Adrenal gland (tissue), 5 donors: ENCODE measurements around the gene HOXD11.

Experiments
- POLR2A ChIP-seq, 2 donors: fragments of 450-650 bp; IDR thresholded peaks; one replicate each; pipeline ENCODE4 v1.6.1; 2017; ENCODE audit warnings: antibody characterized with exemption in 2 of 2, mild to moderate bottlenecking in 2 of 2, moderate library complexity in 1 of 2
- TF ChIP-seq, protein P1 (sequence below), 6 experiments: fragments of 450-650 bp in 4 of 6; fragments of 200-600 bp in 2 of 6; sonication (generic) in 1 of 6; IDR thresholded peaks; 1 replicate in 5 of 6; 2 replicates in 1 of 6; pipeline versions ENCODE4 v1.5.1 to v1.8.0; 2016 to 2021; ENCODE audit warnings: antibody characterized with exemption in 6 of 6, mild to moderate bottlenecking in 2 of 6, moderate library complexity in 1 of 6
- donor health status: DM: no; HTN: no; CAD: no.

DNA sequence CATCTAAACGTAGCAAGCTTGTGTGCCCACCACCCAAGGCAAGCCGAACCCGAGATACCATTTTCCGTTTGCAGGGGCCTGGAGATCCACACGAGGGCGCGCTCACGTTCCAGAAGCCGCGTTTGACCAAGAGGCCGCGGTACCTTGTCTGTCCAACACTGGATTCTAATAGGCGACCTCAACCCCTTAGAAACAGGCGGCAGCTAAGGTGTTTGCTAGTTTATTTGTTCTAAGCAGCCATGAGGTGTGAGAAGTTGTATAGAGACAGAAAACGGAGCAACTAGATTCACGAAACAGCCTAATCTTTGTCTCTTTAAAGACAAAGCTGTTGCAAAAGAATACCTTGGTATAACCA lies 4.2 kb downstream of the HOXD11 start:
- TF ChIP-seq, protein P1, sequence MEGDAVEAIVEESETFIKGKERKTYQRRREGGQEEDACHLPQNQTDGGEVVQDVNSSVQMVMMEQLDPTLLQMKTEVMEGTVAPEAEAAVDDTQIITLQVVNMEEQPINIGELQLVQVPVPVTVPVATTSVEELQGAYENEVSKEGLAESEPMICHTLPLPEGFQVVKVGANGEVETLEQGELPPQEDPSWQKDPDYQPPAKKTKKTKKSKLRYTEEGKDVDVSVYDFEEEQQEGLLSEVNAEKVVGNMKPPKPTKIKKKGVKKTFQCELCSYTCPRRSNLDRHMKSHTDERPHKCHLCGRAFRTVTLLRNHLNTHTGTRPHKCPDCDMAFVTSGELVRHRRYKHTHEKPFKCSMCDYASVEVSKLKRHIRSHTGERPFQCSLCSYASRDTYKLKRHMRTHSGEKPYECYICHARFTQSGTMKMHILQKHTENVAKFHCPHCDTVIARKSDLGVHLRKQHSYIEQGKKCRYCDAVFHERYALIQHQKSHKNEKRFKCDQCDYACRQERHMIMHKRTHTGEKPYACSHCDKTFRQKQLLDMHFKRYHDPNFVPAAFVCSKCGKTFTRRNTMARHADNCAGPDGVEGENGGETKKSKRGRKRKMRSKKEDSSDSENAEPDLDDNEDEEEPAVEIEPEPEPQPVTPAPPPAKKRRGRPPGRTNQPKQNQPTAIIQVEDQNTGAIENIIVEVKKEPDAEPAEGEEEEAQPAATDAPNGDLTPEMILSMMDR (IDR thresholded peaks at IDR 0.05), result peak; percentile 28 to 58 (median 48)
- TF ChIP-seq POLR2A (IDR thresholded peaks at IDR 0.05), result no peak
